CD4-positive, CD25-positive, alpha-beta regulatory T cell (primary cell): ENCODE results near the gene ADGRG3. TPM values are rescaled to one million over a fixed set of nuclear protein-coding genes. Genes with fewer than 3 reads are reported as not detected.
A peak's percentile ranks its signal among the peaks of the same experiment; 100 is the strongest.

Source experiments
- ATAC-seq, 2 donors: fragments of 150-1000 bp; cut with Tn5 transposase; one replicate each; pipeline ENCODE4 v1.10.0; 2021; ENCODE audit warnings: low read depth in 2 of 2, moderate number of reproducible peaks in 2 of 2, moderate library complexity in 1 of 2
- DNase-seq, 3 donors: peaks; one replicate each; pipeline versions ENCODE4 v3.0.0 to v3.0.0-alpha.2; 2012 to 2022; ENCODE audit warnings: mixed read lengths in 1 of 3
- H3K27ac ChIP-seq: one replicate; pipeline ENCODE4 v1.7.0; 2013; ENCODE audit warnings: mild to moderate bottlenecking, low read length; ENCODE audit not compliant: insufficient read depth, poor library complexity, severe bottlenecking
- H3K27me3 ChIP-seq: one replicate; pipeline ENCODE4 v1.7.0; 2013; ENCODE audit warnings: low read length; ENCODE audit not compliant: control insufficient read depth, insufficient read depth
- H3K36me3 ChIP-seq: one replicate; pipeline ENCODE4 v1.7.0; 2013; ENCODE audit warnings: mild to moderate bottlenecking, low read length, moderate library complexity; ENCODE audit not compliant: control insufficient read depth, insufficient read depth
- H3K4me1 ChIP-seq: 2 replicates; pipeline ENCODE4 v1.7.0; 2013; ENCODE audit warnings: mild to moderate bottlenecking, low read length; ENCODE audit not compliant: insufficient read depth, control insufficient read depth, poor library complexity, severe bottlenecking
- H3K4me3 ChIP-seq: one replicate; pipeline ENCODE4 v1.7.0; 2013; ENCODE audit warnings: low read depth, mild to moderate bottlenecking, low read length, moderate library complexity
- H3K9me3 ChIP-seq, 2 experiments: 1 replicate in 1 of 2; 2 replicates in 1 of 2; pipeline ENCODE4 v1.7.0; 2013; ENCODE audit warnings: low read length in 2 of 2, mild to moderate bottlenecking in 1 of 2, moderate library complexity in 1 of 2; ENCODE audit not compliant: control insufficient read depth in 2 of 2
- H3K27ac Mint-ChIP-seq, 3 donors: one replicate each; pipeline ENCODE4 v1.8.0; 2020 to 2022; ENCODE audit warnings: mild to moderate bottlenecking in 3 of 3, mixed read lengths in 3 of 3, moderate library complexity in 2 of 3
- H3K27me3 Mint-ChIP-seq: one replicate; pipeline ENCODE4 v1.8.0; 2022; ENCODE audit warnings: mild to moderate bottlenecking, mixed read lengths
- H3K36me3 Mint-ChIP-seq: one replicate; pipeline ENCODE4 v1.8.0; 2020; ENCODE audit warnings: mixed read lengths
- H3K4me1 Mint-ChIP-seq, 4 donors: one replicate each; pipeline ENCODE4 v1.8.0; 2020 to 2022; ENCODE audit warnings: mixed read lengths in 4 of 4, mild to moderate bottlenecking in 1 of 4
- H3K4me3 Mint-ChIP-seq, 4 donors: one replicate each; pipeline ENCODE4 v1.8.0; 2020 to 2022; ENCODE audit warnings: mild to moderate bottlenecking in 4 of 4, mixed read lengths in 4 of 4, moderate library complexity in 3 of 4
- H3K9me3 Mint-ChIP-seq, 7 donors: one replicate each; pipeline ENCODE4 v1.8.0; 2020 to 2022; ENCODE audit warnings: mixed read lengths in 7 of 7, mild to moderate bottlenecking in 3 of 7, moderate library complexity in 2 of 7
- polyA plus RNA-seq, 4 donors: library from polyadenylated mRNA; unstranded; fragments of 300-500 nt; fragmentation: Illumina TruSeq; gene quantifications; one replicate each; pipeline ENCODE4 v1.2.3, GENCODE V29; 2021
- total RNA-seq: library from RNA; stranded (reverse); gene quantifications from one replicate; pipeline ENCODE4 v1.2.3, GENCODE V29; 2022

ADGRG3 gene
- total and polyA plus RNA-seq, 5 donors from 2014 or later, result 0.32 TPM; not detected in 4

- Histone ChIP-seq H3K9me3 (no peaks in the 10 kb centered on the region), H3K27me3 (no peaks in the 10 kb centered on the region), H3K27ac (no peak overlapping the region), H3K4me1 (no peaks in the 10 kb centered on the region), H3K36me3 (no peaks in the 10 kb centered on the region), H3K4me3 (no peak overlapping the region)
- Mint-ChIP-seq H3K4me3 (no peak overlapping the region), H3K27ac (peak overlapping the region in 1 of 3 donors; percentile 51), H3K27me3 (peaks cover 5% of the 10 kb centered on the region), H3K36me3 (no peaks in the 10 kb centered on the region), H3K4me1 (no peaks in the 10 kb centered on the region), H3K9me3 (no peaks in the 10 kb centered on the region)
- ATAC-seq (no peak), DNase-seq (no peak)
Measured at GRCh38 chr16:57665541-57665940, 2.6 kb upstream of the ADGRG3 start.

- H3K36me3 Mint-ChIP-seq, result no peaks in the 10 kb centered on the region
- Histone ChIP-seq H3K4me3 (no peak overlapping the region), H3K27ac (no peak overlapping the region), H3K36me3 (no peaks in the 10 kb centered on the region), H3K9me3 (no peaks in the 10 kb centered on the region), H3K27me3 (no peaks in the 10 kb centered on the region), H3K4me1 (no peaks in the 10 kb centered on the region)
- H3K9me3 Mint-ChIP-seq, result no peaks in the 10 kb centered on the region
- DNase-seq (no peak), ATAC-seq (no peak)
- no peak overlapping the region for H3K27ac Mint-ChIP-seq
- peaks cover 13% of the 10 kb centered on the region for H3K27me3 Mint-ChIP-seq
- H3K4me3 Mint-ChIP-seq, result no peak overlapping the region
- H3K4me1 Mint-ChIP-seq, result no peaks in the 10 kb centered on the region
Measured at GRCh38 chr16:57666353-57667047, 1.6 kb upstream of the ADGRG3 start.

- Mint-ChIP-seq H3K27ac (no peak overlapping the region), H3K36me3 (no peaks in the 10 kb centered on the region), H3K9me3 (no peaks in the 10 kb centered on the region), H3K4me3 (no peak overlapping the region), H3K4me1 (no peaks in the 10 kb centered on the region), H3K27me3 (peaks cover 19% of the 10 kb centered on the region)
- Histone ChIP-seq H3K4me3 (no peak overlapping the region), H3K4me1 (no peaks in the 10 kb centered on the region), H3K36me3 (no peaks in the 10 kb centered on the region), H3K27me3 (no peaks in the 10 kb centered on the region), H3K9me3 (no peaks in the 10 kb centered on the region), H3K27ac (no peak overlapping the region)
- peak in 1 of 2 donors; percentile 10 for ATAC-seq
- no peak for DNase-seq
Measured at GRCh38 chr16:57667048-57667525, 1.0 kb upstream of the ADGRG3 start.

- no peak overlapping the region for H3K4me3 ChIP-seq
- H3K4me3 Mint-ChIP-seq, result no peak overlapping the region
Measured at GRCh38 chr16:57667526-57668262, 412 bp upstream of the ADGRG3 start.

GRCh38 chr16:57668630-57669475, 747 bp downstream of the ADGRG3 start:
- Histone ChIP-seq H3K27me3 (peaks cover under 1% of the 10 kb centered on the region), H3K27ac (no peak overlapping the region), H3K36me3 (no peaks in the 10 kb centered on the region), H3K4me3 (no peak overlapping the region), H3K9me3 (no peaks in the 10 kb centered on the region), H3K4me1 (no peaks in the 10 kb centered on the region)
- H3K4me1 Mint-ChIP-seq, result no peaks in the 10 kb centered on the region
- H3K36me3 Mint-ChIP-seq, result no peaks in the 10 kb centered on the region
- ATAC-seq (no peak), DNase-seq (no peak)
- H3K4me3 Mint-ChIP-seq, result no peak overlapping the region
- no peak overlapping the region for H3K27ac Mint-ChIP-seq
- H3K27me3 Mint-ChIP-seq, result peaks cover 20% of the 10 kb centered on the region
- no peaks in the 10 kb centered on the region for H3K9me3 Mint-ChIP-seq

More at GRCh38 chr16:57667526-57668262, 412 bp upstream of the ADGRG3 start:
- no peaks in the 10 kb centered on the region for H3K9me3 Mint-ChIP-seq
- no peaks in the 10 kb centered on the region for H3K4me1 Mint-ChIP-seq
- no peak for DNase-seq
- H3K4me1 ChIP-seq, result no peaks in the 10 kb centered on the region
- H3K9me3 ChIP-seq, result no peaks in the 10 kb centered on the region
- H3K27me3 Mint-ChIP-seq, result peaks cover 20% of the 10 kb centered on the region
- no peak overlapping the region for H3K27ac Mint-ChIP-seq
- H3K27me3 ChIP-seq, result no peaks in the 10 kb centered on the region
- H3K36me3 ChIP-seq, result no peaks in the 10 kb centered on the region
- ATAC-seq, result peak in 1 of 2 donors; percentile 10
- H3K27ac ChIP-seq, result no peak overlapping the region
- H3K36me3 Mint-ChIP-seq, result no peaks in the 10 kb centered on the region

- Histone ChIP-seq H3K36me3 (no peaks in the 10 kb centered on the region), H3K9me3 (no peaks in the 10 kb centered on the region), H3K4me3 (no peak overlapping the region), H3K4me1 (no peaks in the 10 kb centered on the region), H3K27me3 (peaks cover 5% of the 10 kb centered on the region), H3K27ac (no peak overlapping the region)
- H3K27ac Mint-ChIP-seq, result no peak overlapping the region
- ATAC-seq (no peak), DNase-seq (no peak)
- H3K27me3 Mint-ChIP-seq, result peaks cover 20% of the 10 kb centered on the region
- no peak overlapping the region for H3K4me3 Mint-ChIP-seq
- H3K9me3 Mint-ChIP-seq, result no peaks in the 10 kb centered on the region
- H3K4me1 Mint-ChIP-seq, result no peaks in the 10 kb centered on the region
- H3K36me3 Mint-ChIP-seq, result no peaks in the 10 kb centered on the region
Measured at GRCh38 chr16:57669476-57670162, 1.5 kb downstream of the ADGRG3 start.

GRCh38 chr16:57670196-57670595, 2.1 kb downstream of the ADGRG3 start:
- Histone ChIP-seq H3K4me1 (no peaks in the 10 kb centered on the region), H3K27me3 (peaks cover 5% of the 10 kb centered on the region), H3K9me3 (no peaks in the 10 kb centered on the region), H3K4me3 (no peak overlapping the region), H3K36me3 (no peaks in the 10 kb centered on the region), H3K27ac (no peak overlapping the region)
- Mint-ChIP-seq H3K9me3 (no peaks in the 10 kb centered on the region), H3K4me3 (no peak overlapping the region), H3K36me3 (no peaks in the 10 kb centered on the region), H3K27ac (no peak overlapping the region), H3K4me1 (no peaks in the 10 kb centered on the region), H3K27me3 (peaks cover 20% of the 10 kb centered on the region)
- no peak for DNase-seq
- ATAC-seq, result no peak
